Endothelial cell of umbilical vein (primary cell): ENCODE data around the gene MCM5. TPM values are rescaled to one million over a fixed set of nuclear protein-coding genes. Genes with fewer than 3 reads are reported as not detected.

ENCODE experiments used
- BruUV-seq: library from RNA; stranded (reverse); fragments of 400-500 nt; replicated peaks from 2 replicates; lab custom pipeline; 2021; lab: Mats Ljungman, UMichigan
- CTCF ChIA-PET: fragments of 300-600, 350-600 bp; sonication (Branson Sonifier 250); formaldehyde crosslinking; loops from one replicate; lab custom pipeline; 2021; ENCODE audit warnings: antibody characterized with exemption, inconsistent platforms; lab: Charles Lee
- POLR2A ChIA-PET: fragments of 300-600, 350-600 bp; sonication (Branson Sonifier 250); formaldehyde crosslinking; loops from one replicate; lab custom pipeline; 2021; ENCODE audit warnings: antibody characterized with exemption, inconsistent platforms; lab: Charles Lee
- DNase-seq: peaks from one replicate; pipeline ENCODE4 v3.0.0-alpha.2; 2011; ENCODE audit warnings: low read depth, low spot score
- FAIRE-seq: peaks from 2 replicates; lab custom pipeline; 2011; peaks lifted over from hg19 to GRCh38; lab: Jason Lieb, UNC
- H2AFZ ChIP-seq: 2 replicates; pipeline ENCODE4 v1.6.0; 2012; ENCODE audit warnings: low read depth, low read length, control low read depth, inconsistent platforms
- H3K27ac ChIP-seq: 2 replicates; pipeline ENCODE4 v1.5.1; 2011; ENCODE audit warnings: low read depth, mild to moderate bottlenecking, control low read depth, low read length, moderate library complexity; ENCODE audit not compliant: insufficient read depth
- H3K27me3 ChIP-seq, 2 experiments: 2 replicates each; pipeline versions ENCODE4 v1.6.0 to v1.6.1; 2011; ENCODE audit warnings: low read length in 2 of 2, mixed read lengths in 1 of 2; ENCODE audit not compliant: control insufficient read depth in 2 of 2, insufficient read depth in 2 of 2
- H3K36me3 ChIP-seq, 2 experiments: 2 replicates in 1 of 2; 3 replicates in 1 of 2; pipeline ENCODE4 v1.5.1; 2011; ENCODE audit warnings: low read length in 2 of 2, mild to moderate bottlenecking in 1 of 2, moderate library complexity in 1 of 2; ENCODE audit not compliant: control insufficient read depth in 2 of 2, insufficient read depth in 2 of 2; ENCODE audit errors: extremely low read depth in 1 of 2
- H3K4me1 ChIP-seq: 3 replicates; pipeline ENCODE4 v1.5.1; 2011; ENCODE audit warnings: mild to moderate bottlenecking, low read length; ENCODE audit not compliant: control insufficient read depth, insufficient read depth; ENCODE audit errors: extremely low read depth
- H3K4me2 ChIP-seq: 2 replicates; pipeline ENCODE4 v1.6.1; 2011; ENCODE audit warnings: low read length, control low read depth, mixed read lengths; ENCODE audit not compliant: insufficient read depth
- H3K4me3 ChIP-seq, 3 experiments: fragments of 200-600 bp in 1 of 3; sonication (generic), shearing (Covaris generic) in 1 of 3; replicated peaks in 1 of 3; 2 replicates each; pipeline ENCODE4 v1.5.1; 2011 to 2016; ENCODE audit warnings: control low read depth in 3 of 3, low read length in 3 of 3, mild to moderate bottlenecking in 2 of 3, inconsistent platforms in 1 of 3, low read depth in 1 of 3, moderate library complexity in 1 of 3; ENCODE audit not compliant: insufficient read depth in 1 of 3
- H3K79me2 ChIP-seq: 2 replicates; pipeline ENCODE4 v1.6.0; 2012; ENCODE audit warnings: low read length, inconsistent platforms; ENCODE audit not compliant: control insufficient read depth, insufficient read depth
- H3K9ac ChIP-seq: replicated peaks from 2 replicates; pipeline ENCODE3; 2011; ENCODE audit warnings: low read length, control low read depth; ENCODE audit not compliant: insufficient read depth; ENCODE audit errors: extremely low read depth
- H3K9me1 ChIP-seq: replicated peaks from 3 replicates; pipeline ENCODE4 v1.6.0; 2011; ENCODE audit warnings: mild to moderate bottlenecking, low read length; ENCODE audit not compliant: control insufficient read depth, insufficient read depth; ENCODE audit errors: extremely low read depth
- H3K9me3 ChIP-seq: replicated peaks from 2 replicates; pipeline ENCODE4 v1.5.1; 2012; ENCODE audit warnings: low read length, inconsistent platforms; ENCODE audit not compliant: control insufficient read depth, insufficient read depth
- H4K20me1 ChIP-seq: replicated peaks from 2 replicates; pipeline ENCODE3; 2011; ENCODE audit warnings: mild to moderate bottlenecking, low read length; ENCODE audit not compliant: control insufficient read depth, insufficient read depth; ENCODE audit errors: extremely low read depth
- EZH2 ChIP-seq: IDR thresholded peaks from 2 replicates; pipeline ENCODE4 v1.6.1; 2012; ENCODE audit warnings: borderline replicate concordance, low read depth, mild to moderate bottlenecking, moderate library complexity, low read length, inconsistent platforms; ENCODE audit not compliant: severe bottlenecking
- FOS ChIP-seq: IDR thresholded peaks from 2 replicates; pipeline ENCODE4 v1.6.1; 2011; ENCODE audit warnings: mild to moderate bottlenecking, low read length, moderate library complexity, borderline replicate concordance; ENCODE audit not compliant: insufficient read depth
- GATA2 ChIP-seq: IDR thresholded peaks from 2 replicates; pipeline ENCODE4 v1.7.0; 2011; ENCODE audit warnings: low read depth, mild to moderate bottlenecking, moderate library complexity, mixed read lengths, low read length; ENCODE audit not compliant: insufficient read length, insufficient read depth
- JUN ChIP-seq: IDR thresholded peaks from 2 replicates; pipeline ENCODE4 v1.6.1; 2011; ENCODE audit warnings: borderline replicate concordance, low read depth; ENCODE audit not compliant: insufficient read length, insufficient read depth
- MYC ChIP-seq: IDR thresholded peaks from one replicate; pipeline ENCODE4 v1.6.1; 2011; ENCODE audit warnings: mild to moderate bottlenecking, low read depth, low read length
- POLR2A ChIP-seq: IDR thresholded peaks from 2 replicates; pipeline ENCODE4 v1.6.1; 2012; ENCODE audit warnings: low read depth, mild to moderate bottlenecking, control low read depth, low read length
- dilution Hi-C: fragments of 300-500 bp; cut with MboI; formaldehyde crosslinking; loops from one replicate; pipeline ENCODE4 v1.15.0; 2019; ENCODE audit warnings: low sequenced_read_pairs; ENCODE audit not compliant: extremely low pct_ligation_motif_present
- intact Hi-C: fragments of 100-400 bp; cut with micrococcal nuclease; formaldehyde crosslinking; loops from one replicate; pipeline ENCODE4 v1.10.0; 2022
- polyA plus RNA-seq, 4 experiments: library from polyadenylated mRNA; depleted of rRNA in 3 of 4; stranded (reverse) in 3 of 4; unstranded in 1 of 4; fragments of >200 nt; gene quantifications; 2 replicates each; pipeline versions ENCODE4 v1.2.1 to v1.2.3, GENCODE V29; 2011 to 2012; ENCODE audit warnings: missing spikeins in 1 of 4
- total RNA-seq: library from RNA; stranded (reverse); gene quantifications from 2 replicates; pipeline ENCODE4 v1.2.3, GENCODE V29; 2021
- TF ChIP-seq, protein P1 (sequence below): IDR thresholded peaks from 2 replicates; pipeline ENCODE4 v1.6.1; 2011; ENCODE audit not compliant: insufficient read depth, insufficient read length

Gene MCM5
- total and polyA plus RNA-seq, 2 donors (not counting 3 experiments of a cell fraction or from before 2014, with no cell fraction given) = 67.8 to 111 TPM

DNA sequence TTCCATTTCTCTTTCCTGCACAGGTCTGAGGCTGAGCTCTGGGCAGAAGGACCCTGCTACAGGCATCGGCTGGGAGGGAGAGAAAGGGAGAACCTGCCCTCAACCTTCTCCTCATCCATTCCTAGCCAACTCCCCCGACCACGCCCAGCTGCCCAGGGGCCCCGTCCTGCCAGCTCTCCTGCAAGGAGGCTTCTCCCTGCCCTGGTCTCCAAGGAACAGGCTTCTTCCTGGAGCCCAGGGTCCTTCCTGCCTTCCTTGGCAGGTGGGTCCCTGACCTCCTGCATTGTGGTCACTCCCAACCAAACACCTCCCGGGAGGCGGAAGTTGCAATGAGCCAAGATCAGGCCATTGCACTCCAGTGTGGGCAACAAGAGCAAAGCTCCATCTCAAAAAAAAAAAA, 31.6 kb upstream of the MCM5 start:
- no peaks in the 10 kb centered on the region for H3K36me3 ChIP-seq
- BruUV-seq = no TSS peak
- H3K9ac ChIP-seq = no peak overlapping the region
- H3K4me3 ChIP-seq = no peak overlapping the region
- no peak overlapping the region for H3K4me2 ChIP-seq
- H3K79me2 ChIP-seq = no peaks in the 10 kb centered on the region
- H3K9me3 ChIP-seq = no peaks in the 10 kb centered on the region
- no peak for TF ChIP-seq EZH2
- TF ChIP-seq FOS = no peak
- no peak for TF ChIP-seq GATA2
- TF ChIP-seq, protein P1, sequence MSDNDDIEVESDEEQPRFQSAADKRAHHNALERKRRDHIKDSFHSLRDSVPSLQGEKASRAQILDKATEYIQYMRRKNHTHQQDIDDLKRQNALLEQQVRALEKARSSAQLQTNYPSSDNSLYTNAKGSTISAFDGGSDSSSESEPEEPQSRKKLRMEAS = no peak
- TF ChIP-seq JUN = no peak
- POLR2A ChIA-PET = interaction anchor here (0.7 kb wide), 1 partner anchor 11 kb away, joined by 3 read pairs; no protein-coding TSS in a partner anchor
- DNase-seq = no peak
- no peaks in the 10 kb centered on the region for H3K27me3 ChIP-seq
- H3K9me1 ChIP-seq = no peaks in the 10 kb centered on the region
- CTCF ChIA-PET = interaction anchor here (0.6 to 1.6 kb wide), 4 partner anchors 18 to 157 kb away, joined by 3 to 6 read pairs (median 3); no protein-coding TSS in a partner anchor
- dilution Hi-C loops = no loop called here
- intact Hi-C loops = loop anchor here (2.0 kb wide), 1 partner anchor 18 kb away; no protein-coding TSS in a partner anchor
- no peak for FAIRE-seq
- H3K4me1 ChIP-seq = peaks cover 10% of the 10 kb centered on the region
- H3K27ac ChIP-seq = no peak overlapping the region
- H4K20me1 ChIP-seq = no peaks in the 10 kb centered on the region
- no peak overlapping the region for H2AFZ ChIP-seq

DNA sequence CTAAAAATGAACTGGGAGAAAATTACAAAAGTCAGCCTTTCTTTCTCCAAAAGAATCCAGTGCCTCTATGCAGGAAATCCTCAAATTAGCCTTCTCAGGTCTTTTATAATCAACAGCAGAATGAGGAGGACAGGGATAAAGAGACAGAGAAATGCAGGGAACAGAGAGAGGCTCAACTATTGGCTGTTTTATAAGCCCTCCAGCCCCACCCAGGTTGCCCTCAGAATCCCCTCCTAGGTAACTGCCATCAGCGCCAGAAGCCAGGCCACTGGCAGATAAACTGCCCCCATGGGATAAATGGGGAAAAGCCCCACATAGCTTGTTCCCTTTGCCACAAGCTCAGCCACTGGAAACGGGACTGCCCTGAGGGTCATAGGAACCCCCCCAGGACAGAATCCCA, 29.9 kb upstream of the MCM5 start:
- dilution Hi-C loops (no loop called here), intact Hi-C loops (loop anchor here (2.0 kb wide), 1 partner anchor 19 kb away; no protein-coding TSS in a partner anchor)
- no peak overlapping the region for H3K9ac ChIP-seq
- H4K20me1 ChIP-seq = no peaks in the 10 kb centered on the region
- H3K36me3 ChIP-seq = no peaks in the 10 kb centered on the region
- CTCF ChIA-PET = interaction anchor here (1.0 to 1.2 kb wide), 2 partner anchors 11 to 19 kb away, joined by 3 to 5 read pairs; partner anchors contain the start of gene HMOX1
- no peak overlapping the region for H3K27ac ChIP-seq
- no peak overlapping the region for H3K4me3 ChIP-seq
- no peak overlapping the region for H2AFZ ChIP-seq
- POLR2A ChIA-PET = no interaction called here
- no peaks in the 10 kb centered on the region for H3K9me3 ChIP-seq
- H3K27me3 ChIP-seq = no peaks in the 10 kb centered on the region
- H3K4me2 ChIP-seq = no peak overlapping the region
- BruUV-seq = no TSS peak
- no peaks in the 10 kb centered on the region for H3K79me2 ChIP-seq
- peaks cover 4% of the 10 kb centered on the region for H3K4me1 ChIP-seq
- H3K9me1 ChIP-seq = no peaks in the 10 kb centered on the region
- TF ChIP-seq, protein P1 = no peak
- TF ChIP-seq FOS = no peak
- TF ChIP-seq GATA2 = no peak
- TF ChIP-seq MYC = no peak
- no peak for TF ChIP-seq JUN
- no peak for TF ChIP-seq POLR2A
- TF ChIP-seq EZH2 = no peak
- no peak for DNase-seq
- FAIRE-seq = no peak
